WI38 (cell line): ENCODE measurements around the gene PIK3CA.
"Not testable (repeated sequence)": the region's sequence is repeated elsewhere in the genome, so short reads cannot be mapped to it uniquely, and the experiment has no call there.

ENCODE experiments used
- H3K4me3 ChIP-seq: 2 replicates; pipeline ENCODE4 v1.5.1; 2011; ENCODE audit warnings: low read depth, mild to moderate bottlenecking, control low read depth, low read length
- CTCF ChIP-seq: IDR thresholded peaks from 2 replicates; pipeline ENCODE4 v1.5.1; 2012; ENCODE audit warnings: low read depth, mild to moderate bottlenecking, control low read depth, low read length

Gene PIK3CA

DNA sequence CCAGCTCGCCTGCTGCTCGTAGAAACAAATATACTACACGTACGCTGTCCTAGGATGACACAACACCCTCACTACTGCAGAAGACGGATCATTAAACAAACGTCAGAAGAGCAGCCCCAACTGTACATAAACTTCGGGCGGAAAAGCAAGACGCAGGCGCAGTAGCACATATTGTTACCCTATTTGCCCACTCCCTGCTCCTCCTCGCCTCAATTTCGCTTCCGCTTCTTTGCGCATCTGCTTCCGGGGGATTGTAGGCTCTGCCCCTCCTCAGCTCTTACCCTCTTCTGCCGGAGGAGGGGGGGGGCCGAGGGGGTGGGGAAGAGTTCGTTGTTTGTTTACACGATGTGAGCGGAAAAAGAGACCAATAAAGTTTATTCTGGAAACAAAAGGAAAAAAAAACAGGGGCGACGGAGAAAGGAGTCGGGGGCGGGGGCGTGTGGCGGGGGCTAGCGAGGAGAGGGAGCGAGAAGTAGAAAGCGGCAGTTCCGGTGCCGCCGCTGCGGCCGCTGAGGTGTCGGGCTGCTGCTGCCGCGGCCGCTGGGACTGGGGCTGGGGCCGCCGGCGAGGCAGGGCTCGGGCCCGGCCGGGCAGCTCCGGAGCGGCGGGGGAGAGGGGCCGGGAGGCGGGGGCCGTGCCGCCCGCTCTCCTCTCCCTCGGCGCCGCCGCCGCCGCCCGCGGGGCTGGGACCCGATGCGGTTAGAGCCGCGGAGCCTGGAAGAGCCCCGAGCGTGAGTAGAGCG is at the start of gene PIK3CA:
TSS of gene PIK3CA (plus strand) at position 485 of the 743 bp plus-strand sequence. CDS start 50,469 bp downstream, outside the sequence.
- TF ChIP-seq CTCF = no peak
- H3K4me3 ChIP-seq = peak within 1 kb of the TSS; percentile 90

DNA sequence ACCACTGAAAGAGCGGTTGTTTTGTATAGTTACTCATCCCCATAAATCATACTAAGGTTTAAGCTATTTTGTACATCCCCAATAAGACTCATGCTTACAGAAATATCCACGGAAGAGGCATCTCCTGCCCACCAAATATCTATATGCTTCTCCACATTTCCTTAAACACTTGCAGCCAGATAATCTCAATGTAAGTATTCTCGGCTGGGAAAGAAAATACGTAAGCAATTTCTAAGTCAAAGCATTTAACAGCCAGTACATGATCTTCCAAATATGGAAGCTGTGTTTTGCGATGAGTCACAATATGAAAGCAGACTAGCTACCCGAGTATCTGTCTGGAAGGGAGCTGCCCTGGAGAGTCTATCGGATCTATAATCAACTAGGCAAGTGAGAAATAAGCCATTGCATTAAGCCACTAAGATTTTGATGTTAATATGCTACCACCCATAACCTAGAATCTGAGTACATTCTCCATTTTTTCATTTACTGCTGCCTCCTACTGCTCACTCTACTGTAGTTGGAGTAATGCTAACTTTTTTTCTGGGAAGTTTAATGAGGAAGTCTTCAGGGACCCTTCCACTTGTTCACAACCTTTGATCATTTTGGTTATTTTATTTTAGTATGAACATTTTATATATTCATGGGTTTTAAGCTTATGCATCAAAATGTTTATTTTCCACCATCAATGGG is 49.6 kb upstream of the PIK3CA start:
- peak overlapping the region; percentile 41 for H3K4me3 ChIP-seq
- TF ChIP-seq CTCF = no peak

DNA sequence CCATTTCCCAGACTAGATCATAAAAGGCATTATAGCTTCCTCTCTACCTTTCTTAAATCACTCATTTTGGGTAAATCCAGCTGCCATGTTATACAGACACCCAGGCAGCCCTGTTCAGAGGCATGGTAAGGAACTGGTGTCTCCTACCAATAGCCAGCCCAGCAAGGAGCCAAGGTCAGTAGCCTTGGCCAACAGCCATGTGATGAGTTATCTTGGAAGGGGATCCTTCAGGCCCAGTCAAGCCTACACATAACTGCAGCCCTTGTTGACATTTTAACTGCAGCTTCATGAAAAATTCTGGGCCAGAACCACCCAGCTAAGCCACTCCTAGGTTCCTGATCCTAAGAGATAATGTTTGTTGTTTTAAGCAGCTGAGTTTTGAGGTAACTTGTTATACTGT is 47.5 kb upstream of the PIK3CA start:
- H3K4me3 ChIP-seq = no peak overlapping the region
- no peak for TF ChIP-seq CTCF

- H3K4me3 ChIP-seq = no peak overlapping the region
- no peak for TF ChIP-seq CTCF
Observed at GRCh38 chr3:179105881-179106280, 42.3 kb upstream of the PIK3CA start.

DNA sequence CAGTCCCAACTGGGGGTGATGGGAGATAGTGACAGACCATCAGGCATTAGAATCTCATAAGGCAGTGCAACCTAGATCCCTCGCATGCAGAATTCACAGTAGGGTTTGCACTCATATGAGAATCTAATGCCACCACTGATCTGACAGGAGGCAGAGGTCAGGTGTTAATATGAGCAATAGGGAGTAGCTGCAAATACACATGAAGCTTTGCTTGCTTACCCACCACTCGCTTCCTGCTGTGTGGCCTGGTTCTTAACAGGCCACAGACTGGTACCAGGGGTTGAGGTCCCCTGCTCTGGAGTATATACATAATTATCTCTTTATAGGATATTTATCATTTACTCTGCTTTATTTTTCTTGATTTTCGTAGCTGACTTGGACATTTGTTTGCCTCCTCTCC is 40.5 kb upstream of the PIK3CA start:
- H3K4me3 ChIP-seq = no peak overlapping the region
- TF ChIP-seq CTCF = no peak

GRCh38 chr3:179108086-179108485 is 40.1 kb upstream of the PIK3CA start:
- no peak for TF ChIP-seq CTCF
- no peak overlapping the region for H3K4me3 ChIP-seq

- no peak overlapping the region for H3K4me3 ChIP-seq
- no peak for TF ChIP-seq CTCF
Observed at GRCh38 chr3:179113903-179114302, 34.3 kb upstream of the PIK3CA start.

DNA sequence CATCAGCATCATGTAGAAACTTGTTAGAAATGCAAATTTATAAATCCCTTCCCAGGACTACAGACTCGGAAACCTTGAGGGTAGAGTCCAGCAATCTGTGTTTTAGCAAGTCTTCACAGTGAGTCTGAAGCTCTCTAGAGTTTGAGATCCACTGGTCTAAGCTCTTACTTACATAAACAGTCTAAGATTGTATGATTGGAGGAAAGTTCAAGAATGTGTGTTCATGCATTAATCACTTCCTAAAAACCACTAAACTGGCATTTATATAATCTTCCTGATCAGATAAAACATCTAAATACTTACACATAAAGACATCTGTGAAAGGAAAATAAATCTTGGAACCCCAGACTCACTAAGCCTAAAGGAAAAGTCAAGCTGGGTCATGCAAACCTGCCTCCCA is 32.7 kb upstream of the PIK3CA start:
- H3K4me3 ChIP-seq = not testable (repeated sequence)
